Activated CD8-positive, alpha-beta memory T cell treated with anti-CD3 and anti-CD28 coated beads, Interleukin-2, amount 50 U/mL, for 24 hours (primary cell): ENCODE results near the gene NCAPD3.

Source experiments
- DNase-seq: peaks from one replicate; pipeline ENCODE4 v3.0.0-alpha.2; 2020; ENCODE audit errors: extremely low read depth

Gene NCAPD3

DNA sequence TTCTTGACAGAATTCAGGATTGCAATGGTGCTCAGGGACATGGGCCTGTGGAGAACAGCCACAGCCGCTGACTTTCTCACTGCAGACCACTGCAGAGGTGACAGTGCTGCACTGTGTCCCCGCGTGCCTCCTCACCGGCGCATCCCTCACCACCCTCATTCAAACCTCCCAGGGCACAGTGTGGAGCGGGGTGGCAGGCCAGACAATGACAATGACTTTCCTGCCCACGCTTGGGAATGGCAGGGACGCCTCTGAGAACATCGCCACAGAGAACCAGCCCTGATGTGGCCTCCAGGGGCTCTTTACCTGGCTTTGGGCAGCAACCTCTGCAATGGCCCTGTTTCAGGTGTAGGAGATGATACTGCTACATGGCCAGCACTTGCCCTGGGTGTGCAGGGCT is 65.7 kb downstream of the NCAPD3 start:
- no peak for DNase-seq

DNA sequence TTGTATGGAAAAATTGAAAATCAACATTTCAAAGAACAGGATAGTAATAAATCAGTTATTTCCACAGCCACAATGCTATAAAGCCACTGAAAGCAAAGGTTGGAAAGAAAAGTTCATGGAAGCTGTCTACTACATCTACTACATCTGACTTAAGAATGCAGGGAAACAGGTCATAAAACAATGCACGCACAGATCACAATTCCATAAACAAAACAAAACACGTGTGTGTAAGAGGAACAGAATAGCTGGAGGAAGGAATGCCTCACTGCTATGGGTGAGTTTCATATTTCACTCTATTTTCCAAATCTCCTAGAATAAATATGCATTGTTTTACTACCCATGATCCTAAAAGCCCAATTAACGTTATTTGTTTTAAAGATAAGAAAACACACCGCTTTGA is 66.3 kb downstream of the NCAPD3 start:
- DNase-seq, result no peak

DNA sequence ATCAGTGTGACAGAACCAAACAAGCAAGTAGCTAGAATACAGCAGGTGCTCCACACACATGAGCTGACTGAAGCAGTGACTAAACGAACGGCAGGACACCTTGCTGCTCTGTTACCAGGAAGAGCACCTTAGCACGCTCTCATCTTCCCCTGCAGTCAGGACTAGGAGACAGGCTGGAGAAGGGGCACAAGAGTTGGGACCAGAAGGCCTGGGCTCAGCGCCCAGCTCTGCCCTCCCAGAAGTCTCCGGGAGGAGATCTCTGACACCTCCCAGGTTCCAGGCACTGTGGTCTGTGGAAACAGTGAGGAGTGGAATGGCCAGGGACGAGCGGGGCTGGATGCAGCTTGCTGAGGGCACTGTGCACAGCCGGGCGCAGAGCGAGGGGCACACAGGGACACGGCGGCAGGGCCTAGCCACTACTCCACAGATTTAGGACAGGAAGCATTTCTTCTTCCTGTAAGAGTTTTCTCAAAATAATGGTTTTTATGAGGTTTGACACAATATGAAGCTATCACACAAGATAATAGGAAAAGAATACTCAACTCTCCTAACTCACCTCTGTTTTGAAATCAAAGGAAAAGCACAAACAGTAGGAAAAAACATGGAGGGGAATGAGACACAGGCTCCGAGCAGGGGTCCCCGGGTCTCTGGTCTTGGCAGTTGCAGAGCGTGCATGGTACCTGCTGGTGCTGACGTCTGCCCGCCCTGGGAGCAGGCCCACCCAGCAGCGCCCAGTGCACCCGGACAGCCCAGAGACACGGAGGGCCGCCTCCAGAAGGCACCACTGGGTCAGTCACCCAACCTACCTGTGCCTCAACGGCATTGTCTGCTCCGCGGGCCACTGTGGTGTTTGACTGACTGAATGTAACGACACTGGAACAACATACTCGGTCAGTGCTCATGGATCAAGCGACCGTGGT is 67.6 kb downstream of the NCAPD3 start:
- DNase-seq, result no peak

DNA sequence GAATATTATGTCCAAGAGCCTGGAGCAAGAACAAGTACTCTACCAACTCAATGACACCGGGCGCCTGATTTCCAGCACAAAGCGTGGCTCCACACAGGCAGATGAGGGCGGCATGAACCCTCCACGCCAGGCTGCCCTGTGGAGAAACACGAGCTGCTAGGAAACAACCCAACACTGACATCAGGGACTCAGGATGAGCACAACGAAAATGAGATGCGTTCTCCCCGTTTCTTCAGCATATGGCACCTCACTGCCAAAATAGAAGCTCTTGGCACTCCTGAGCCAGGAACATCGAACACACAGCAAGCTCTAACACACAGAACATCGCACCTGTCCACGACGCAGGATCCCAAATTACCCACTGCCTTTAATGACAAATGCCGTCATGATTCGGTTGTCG is 68.3 kb downstream of the NCAPD3 start:
- no peak for DNase-seq

DNA sequence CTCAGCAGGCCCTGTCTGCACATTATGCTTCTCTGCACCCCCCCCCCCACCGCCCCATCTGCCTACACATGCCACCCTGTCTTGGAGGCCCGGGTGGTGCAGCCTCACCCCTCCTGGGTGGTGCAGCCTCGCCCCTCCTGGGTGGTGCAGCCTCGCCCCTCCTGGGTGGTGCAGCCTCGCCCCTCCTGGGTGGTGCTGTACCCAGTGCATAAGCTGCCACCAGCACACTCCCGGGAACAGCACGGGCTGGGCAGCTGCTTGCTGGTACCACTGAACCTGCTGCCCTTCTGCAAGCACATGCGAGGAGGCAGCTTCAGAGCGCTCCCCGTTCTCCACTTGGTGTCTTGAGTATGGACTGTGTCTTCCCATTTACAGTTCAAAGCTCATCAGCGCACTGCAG is 69.3 kb downstream of the NCAPD3 start:
- DNase-seq, result no peak

DNA sequence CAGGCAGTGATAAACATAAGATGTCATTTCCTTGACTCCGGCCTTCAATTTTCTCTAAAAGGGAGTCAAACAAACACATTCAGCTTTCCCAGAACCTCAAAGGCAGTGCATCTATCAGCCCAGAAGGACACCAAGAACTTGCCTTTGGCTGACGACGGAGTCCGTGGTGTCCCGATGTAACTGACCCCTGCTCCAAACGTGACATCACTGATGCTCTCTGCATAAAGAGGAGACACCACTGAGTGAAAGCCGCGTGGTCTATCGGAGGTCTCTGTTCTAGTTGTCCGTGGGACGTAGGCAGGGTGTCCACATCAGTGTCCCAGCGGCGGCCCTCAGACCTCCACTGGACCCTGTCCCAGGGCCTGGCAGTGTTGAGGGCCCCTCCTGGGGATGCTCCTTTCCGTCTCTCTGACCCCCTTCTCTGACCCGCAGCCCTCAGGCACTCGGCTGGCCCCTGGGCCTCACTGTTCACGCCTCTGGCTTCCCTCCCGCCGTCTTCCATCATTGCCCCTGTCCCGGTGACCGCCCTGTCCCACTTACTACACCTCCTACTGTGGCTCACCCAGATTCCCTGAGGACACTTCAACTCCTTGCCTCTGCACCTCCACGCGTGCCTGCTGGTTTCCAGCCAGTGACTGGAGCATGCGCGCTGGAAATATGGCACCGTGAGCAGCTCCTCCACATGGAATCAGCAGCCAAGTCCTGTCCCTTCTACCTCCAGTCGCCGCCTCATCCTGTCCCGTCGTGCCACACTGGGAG is 70.4 kb downstream of the NCAPD3 start:
- DNase-seq, result no peak

DNA sequence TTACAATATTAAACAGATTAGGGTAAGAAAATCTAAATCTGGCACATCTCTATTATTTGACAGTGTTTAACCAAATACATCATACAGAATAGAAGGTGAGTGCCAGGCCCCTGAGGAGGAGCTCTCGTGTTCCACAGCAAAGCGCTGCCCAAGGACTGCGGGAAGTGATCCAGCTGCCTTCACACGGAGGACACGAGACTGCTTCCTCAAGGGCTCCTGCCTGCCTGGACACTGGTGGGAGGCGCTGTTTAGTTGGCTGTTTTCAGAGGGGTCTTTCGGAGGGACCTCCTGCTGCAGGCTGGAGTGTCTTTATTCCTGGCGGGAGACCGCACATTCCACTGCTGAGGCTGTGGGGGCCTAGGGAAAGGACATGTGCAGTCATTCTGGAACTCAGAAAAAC is 71.1 kb downstream of the NCAPD3 start:
- DNase-seq, result no peak

DNA sequence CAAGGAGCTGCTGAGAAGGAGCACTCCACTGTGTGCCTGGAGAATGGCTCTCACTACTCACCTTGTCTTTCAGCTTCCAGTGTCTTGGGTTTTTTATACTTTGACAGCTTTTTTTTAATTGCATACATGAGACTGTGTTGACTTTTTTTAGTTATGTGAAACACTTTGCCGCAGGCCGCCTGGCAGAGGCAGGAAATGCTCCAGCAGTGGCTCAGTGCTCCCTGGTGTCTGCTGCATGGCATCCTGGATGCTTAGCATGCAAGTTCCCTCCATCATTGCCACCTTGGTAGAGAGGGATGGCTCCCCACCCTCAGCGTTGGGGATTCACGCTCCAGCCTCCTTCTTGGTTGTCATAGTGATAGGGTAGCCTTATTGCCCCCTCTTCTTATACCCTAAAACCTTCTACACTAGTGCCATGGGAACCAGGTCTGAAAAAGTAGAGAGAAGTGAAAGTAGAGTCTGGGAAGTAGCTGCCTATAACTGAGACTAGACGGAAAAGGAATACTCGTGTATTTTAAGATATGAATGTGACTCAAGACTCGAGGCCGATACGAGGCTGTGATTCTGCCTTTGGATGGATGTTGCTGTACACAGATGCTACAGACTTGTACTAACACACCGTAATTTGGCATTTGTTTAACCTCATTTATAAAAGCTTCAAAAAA is 72.6 kb downstream of the NCAPD3 start:
- no peak for DNase-seq

DNA sequence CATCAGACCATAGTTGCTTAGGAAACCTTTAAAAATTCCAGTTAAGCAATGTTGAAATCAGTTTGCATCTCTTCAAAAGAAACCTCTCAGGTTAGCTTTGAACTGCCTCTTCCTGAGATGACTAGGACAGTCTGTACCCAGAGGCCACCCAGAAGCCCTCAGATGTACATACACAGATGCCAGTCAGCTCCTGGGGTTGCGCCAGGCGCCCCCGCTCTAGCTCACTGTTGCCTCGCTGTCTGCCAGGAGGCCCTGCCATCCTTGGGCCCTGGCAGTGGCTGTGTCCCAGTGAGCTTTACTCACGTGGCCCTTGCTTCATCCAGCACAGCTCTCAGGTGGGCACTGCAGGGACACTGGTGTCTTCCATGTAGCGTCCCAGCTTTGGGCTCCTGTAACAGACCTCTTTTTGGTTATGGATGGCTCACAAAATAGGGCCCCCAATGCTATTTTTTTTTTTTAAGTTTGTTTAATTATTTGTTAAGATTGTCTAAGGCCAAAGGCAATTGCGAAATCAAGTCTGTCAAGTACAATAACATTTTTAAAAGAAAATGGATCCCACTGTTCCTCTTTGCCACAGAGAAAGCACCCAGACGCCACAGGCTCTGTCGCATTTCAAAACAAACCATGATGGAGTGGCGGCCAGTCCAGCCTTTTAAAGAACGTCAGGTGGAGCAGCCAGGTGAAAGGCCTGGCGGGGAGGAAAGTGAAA is 73.4 kb downstream of the NCAPD3 start:
- no peak for DNase-seq

DNA sequence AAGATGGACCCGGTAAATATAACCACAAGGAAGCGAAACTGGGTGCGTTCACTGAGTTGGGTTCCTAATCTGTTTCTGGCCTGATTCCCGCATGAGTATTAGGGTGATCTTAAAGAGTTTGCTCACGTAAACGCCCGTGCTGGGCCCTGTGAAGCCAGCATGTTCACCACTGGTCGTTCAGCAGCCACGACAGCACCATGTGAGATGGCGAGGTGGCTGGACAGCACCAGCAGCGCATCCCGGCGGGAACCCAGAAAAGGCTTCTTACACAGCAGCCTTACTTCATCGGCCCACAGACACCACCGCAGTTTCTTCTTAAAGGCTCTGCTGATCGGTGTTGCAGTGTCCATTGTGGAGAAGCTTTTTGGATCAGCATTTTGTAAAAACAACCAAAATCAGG is 74.4 kb downstream of the NCAPD3 start:
- DNase-seq, result no peak

DNA sequence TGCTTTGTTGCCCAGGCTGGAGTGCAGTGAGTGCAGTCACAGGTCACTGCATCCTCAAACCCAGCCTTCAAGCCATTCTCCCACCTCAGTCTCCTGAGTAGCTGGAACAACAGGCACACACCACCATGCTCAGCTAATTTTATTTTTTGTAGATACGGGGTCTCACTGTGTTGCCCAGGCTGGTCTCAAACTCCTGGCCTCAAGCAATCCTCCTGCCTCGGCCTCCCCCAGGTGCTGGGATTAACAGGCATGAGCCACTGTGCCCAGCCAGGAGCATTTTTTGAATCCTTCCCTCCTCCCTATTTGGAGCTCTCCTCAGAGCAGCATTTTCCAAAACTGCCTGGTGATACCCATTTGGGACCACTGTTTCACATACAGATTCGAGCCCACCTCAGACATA is 77.2 kb downstream of the NCAPD3 start:
- no peak for DNase-seq

DNA sequence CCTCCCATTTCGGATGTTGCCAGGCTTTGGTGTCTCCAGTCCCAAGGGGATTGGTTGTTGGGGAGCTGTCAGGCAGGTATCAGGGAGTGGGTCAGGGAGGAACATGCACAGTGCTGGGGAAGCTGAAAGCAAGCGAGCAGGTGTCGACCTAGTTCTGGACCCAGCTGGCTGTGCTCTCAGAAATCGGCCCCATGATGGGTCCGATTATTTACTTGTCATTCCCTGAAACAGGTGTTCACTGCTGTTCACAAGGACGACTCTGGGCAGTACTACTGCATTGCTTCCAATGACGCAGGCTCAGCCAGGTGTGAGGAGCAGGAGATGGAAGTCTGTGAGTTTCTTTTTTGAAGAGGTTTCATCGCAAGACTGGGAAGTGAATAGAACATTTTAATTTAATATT is 78.1 kb downstream of the NCAPD3 start:
- no peak for DNase-seq

DNA sequence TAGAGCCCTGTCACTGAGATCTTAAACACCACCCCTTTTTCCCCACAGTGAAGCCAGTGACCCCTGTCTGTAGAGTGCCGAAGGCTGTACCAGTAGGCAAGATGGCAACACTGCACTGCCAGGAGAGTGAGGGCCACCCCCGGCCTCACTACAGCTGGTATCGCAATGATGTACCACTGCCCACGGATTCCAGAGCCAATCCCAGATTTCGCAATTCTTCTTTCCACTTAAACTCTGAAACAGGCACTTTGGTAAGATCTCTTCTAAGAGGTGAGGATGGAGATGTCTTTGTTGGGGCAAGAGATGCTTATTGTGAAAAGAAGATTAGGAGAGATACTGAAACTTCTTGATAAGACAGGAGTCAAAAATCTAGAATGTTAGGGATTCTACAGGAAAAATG is 79.0 kb downstream of the NCAPD3 start:
- DNase-seq, result no peak

DNA sequence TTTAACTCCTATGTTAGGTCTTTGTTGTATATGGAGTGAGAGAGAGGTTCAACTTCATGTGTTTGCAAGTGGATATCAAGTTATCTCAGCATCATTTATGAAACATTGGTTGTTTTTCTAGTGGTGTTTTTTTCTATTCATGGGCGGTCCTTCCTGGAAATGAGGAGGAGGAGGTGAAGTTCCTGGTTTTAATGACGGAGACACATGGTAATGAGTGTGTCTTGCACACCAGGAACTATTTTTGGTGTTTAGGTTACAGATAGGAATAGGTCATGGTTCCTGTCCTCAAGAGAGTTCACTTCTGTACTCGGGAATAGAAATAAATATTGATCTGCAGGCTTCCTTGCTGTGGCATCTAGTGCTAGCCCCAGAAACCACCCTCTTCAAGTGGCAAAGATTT is 80.0 kb downstream of the NCAPD3 start:
- DNase-seq, result no peak

DNA sequence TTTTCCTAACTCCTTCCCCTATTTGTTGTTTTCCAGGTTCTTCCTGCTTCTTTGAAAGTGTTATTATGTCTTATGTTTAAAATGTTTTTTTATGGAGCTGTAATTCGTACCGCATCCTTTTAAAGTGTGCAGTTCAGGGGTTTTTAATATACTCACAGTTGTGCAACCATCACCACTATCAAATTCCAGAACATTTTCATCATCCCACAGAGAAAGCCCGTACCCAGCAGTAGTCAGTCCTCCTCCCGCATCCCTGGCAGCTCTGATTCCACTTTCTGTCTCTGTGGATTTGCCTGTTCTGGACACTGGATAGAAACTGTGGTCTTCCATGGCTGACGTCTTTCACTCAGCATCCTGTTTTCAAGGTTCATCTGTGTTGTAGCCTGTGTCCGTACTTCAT is 81.2 kb downstream of the NCAPD3 start:
- no peak for DNase-seq

DNA sequence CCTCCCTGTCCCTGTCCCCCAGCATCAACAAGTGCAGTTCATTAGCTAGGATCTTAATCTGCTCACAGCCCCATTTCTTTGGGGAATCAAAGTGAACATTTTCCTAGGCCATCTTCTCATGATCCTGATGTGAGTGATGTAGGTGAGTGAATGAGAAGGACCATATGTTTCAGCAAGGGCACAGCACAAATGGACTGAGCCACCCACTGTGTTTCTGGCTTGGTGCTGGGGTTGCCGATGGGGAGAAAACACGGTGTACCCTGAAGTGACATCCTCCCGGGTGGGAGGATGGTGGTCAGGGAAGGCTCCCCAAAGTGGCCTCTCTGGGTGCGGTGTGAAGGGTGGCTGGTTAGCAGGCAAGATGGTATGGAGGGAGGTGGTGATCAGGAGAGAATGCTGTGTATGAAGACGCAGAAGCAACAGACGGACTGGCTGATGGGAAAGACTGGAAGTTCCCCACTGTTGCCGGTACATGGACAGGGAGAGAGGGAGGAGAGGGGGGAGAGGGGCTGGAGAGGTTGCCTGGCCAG is 82.7 kb downstream of the NCAPD3 start:
- no peak for DNase-seq

DNA sequence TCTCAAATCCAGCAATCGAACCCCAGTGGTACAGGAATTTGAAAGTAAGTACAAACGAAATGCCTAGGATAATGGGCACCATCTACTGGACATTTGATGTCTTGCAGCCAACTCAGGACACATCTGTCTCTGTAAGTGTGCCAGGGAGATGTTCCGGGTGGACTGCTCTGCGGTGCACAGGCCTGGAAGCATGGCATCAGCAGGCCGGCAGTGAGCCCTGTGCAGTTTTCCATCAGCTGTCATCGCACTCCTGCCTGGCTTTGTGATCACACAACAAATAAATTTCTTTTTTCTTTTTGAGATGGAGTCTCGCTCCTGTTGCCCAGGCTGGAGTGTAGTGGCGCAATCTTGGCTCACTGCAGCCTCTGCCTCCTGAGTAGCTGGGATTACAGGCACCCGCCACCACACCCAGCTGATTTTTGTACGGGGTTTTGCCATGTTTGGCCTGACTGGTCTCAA is 83.9 kb downstream of the NCAPD3 start:
- DNase-seq, result no peak

DNA sequence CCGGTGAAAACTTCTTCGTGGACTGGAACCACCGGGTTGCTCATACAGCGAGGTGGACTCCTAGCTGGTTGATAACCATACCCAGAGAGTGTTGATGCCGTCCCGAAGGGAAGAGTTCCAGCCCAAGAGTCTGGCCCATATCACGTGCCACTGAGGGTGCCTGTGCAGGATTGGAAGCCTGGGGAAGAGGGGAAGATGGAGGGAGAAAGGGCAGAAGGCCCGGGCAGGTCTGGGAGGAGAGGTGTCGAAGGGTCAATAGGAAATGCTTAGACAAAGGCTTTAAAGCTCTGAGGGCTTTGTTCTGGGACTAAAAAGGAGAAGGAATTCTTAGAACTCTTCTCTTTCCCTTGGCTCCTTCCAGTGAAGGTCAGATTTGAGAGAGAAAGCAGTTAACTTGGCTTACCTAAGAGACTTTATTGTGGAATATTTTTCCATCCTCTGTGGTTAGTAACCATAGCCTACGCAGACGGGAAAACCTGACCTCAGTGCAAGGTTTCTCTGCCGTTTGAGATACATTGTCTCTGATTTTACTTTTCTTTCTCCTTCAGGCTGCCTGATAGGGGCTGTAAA is 84.4 kb downstream of the NCAPD3 start:
- no peak for DNase-seq

DNA sequence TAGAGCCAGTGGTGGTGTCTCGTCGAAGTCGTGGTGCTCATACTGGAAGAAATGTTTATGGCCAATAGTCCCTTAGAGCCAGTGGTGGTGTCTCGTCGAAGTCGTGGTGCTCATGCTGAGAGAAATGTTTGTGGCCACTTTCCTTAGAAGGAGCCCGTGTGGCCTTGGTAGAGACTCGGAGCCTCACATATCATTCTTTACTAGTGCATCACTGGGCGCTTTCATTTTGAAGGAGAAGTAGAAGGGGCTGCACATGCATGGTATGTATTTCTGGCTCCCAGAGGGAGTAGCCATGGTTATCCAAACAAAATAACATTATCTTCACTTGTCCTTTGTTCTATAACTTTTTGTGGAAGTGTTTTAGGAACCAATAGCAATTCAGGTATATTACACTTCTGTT is 85.4 kb downstream of the NCAPD3 start:
- no peak for DNase-seq

DNA sequence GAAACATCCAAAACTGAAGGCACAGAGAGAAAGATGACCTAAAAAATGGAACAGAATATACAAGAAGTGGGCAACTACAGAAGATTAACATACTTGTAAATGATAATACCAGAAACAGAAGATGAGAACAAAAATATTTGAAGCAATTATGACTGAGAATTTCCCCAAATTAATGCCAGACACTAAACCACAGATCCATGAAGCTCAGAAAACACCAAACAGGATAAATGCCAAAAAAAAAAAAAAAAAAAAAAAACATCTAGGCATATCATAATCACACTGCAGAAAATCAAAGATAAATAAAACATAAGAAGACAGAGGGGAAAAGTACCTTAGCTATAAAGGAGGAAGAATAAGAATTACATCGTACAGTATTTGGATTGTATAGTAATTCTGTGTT is 89.6 kb downstream of the NCAPD3 start:
- DNase-seq, result no peak

DNA sequence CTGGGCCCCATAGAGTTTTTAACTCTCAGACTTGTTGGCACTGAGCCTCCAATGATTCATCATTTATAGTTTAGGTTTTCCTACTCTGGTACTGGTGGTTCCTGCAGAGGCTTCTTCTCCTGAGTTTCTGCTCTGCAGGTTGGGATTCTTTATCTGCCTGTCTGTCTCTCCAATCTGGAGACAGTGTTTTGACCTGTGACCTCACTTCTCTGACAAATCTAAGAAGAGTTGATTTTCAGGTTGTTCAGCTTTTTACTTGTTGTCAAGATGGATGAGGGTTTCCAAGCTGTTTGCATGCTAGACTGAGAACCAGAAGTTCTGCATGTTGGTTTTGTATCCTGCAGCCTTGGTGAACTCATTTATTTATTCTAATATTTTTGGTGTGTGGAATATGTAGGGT is 91.0 kb downstream of the NCAPD3 start:
- DNase-seq, result no peak
